ENCODE data around the gene DNAH5.

DNA sequence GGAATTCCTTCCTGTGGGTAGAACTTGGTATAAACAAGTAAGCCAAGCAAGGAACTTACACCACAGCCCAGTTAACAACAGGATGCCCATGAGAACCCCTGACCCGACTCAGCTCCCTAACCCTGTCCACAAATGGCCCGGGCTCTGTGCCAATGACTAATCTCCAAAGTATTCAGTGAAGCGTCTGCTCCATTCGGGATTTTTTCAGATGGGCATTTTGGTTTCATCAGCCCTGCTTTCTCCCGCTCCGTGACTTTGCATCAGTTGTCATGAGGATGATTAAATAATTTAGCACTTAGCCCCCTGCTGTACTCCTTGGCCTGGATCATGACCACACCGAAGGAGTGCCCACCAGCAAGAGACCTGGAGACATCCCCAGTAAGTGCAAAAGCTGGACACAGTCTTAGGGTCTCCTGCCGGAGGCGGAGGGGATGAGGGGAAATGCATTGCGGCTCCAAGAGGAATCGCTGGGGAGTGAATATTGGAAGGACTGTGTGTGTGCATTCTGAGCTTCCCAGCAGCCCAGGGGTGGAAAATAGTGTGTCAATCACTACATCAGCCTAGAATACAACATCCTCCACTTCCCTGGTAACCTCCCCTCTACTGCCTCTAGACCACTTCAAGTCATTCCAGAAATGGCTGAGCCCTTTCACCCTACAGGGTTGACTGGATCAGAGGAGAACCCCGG is 41.4 kb upstream of the DNAH5 start:
- TF ChIP-seq POLR2A (IDR thresholded peaks at IDR 0.05), result no peak
- TF ChIP-seq, protein P1, sequence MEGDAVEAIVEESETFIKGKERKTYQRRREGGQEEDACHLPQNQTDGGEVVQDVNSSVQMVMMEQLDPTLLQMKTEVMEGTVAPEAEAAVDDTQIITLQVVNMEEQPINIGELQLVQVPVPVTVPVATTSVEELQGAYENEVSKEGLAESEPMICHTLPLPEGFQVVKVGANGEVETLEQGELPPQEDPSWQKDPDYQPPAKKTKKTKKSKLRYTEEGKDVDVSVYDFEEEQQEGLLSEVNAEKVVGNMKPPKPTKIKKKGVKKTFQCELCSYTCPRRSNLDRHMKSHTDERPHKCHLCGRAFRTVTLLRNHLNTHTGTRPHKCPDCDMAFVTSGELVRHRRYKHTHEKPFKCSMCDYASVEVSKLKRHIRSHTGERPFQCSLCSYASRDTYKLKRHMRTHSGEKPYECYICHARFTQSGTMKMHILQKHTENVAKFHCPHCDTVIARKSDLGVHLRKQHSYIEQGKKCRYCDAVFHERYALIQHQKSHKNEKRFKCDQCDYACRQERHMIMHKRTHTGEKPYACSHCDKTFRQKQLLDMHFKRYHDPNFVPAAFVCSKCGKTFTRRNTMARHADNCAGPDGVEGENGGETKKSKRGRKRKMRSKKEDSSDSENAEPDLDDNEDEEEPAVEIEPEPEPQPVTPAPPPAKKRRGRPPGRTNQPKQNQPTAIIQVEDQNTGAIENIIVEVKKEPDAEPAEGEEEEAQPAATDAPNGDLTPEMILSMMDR (IDR thresholded peaks at IDR 0.05 in 8 of 11, conservative IDR thresholded peaks at IDR 0.05 in 3 of 11), result no peak
